ENCODE results near the gene DNAJB9.
"Not testable (repeated sequence)": the region's sequence is repeated elsewhere in the genome, so short reads cannot be mapped to it uniquely, and the experiment has no call there.

The DNAJB9 gene

GRCh38 chr7:108569381-108570145 lies at the start of gene DNAJB9, which contains the start of gene THAP5:
Gene DNAJB9, plus strand, starts transcription at chr7:108569874. Its CDS starts 1,853 bp downstream, at chr7:108571727.
Gene THAP5, minus strand, starts transcription at chr7:108569706. Its CDS starts 137 bp downstream, at chr7:108569569.
- peak; percentile 93 to 94 for ATAC-seq

DNA sequence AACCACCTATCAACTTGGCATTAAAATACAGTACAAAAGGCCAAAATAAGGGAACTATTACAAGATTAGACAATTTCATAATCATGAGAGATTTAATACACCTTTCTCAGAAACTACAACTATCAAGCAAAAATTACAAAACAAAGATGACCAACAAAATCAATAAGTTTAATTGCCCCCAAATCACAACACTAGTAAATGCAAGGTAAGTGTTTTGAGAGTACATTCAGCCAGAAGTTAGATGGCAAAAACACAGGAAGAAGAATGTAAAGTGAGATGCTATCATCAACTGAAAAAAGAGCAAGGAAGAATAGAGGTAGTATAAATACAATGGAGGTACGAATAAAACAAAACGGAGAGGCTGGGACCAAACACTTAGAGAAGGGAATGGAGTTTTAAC lies 46.9 kb upstream of the DNAJB9 start:
- no peak for ATAC-seq

DNA sequence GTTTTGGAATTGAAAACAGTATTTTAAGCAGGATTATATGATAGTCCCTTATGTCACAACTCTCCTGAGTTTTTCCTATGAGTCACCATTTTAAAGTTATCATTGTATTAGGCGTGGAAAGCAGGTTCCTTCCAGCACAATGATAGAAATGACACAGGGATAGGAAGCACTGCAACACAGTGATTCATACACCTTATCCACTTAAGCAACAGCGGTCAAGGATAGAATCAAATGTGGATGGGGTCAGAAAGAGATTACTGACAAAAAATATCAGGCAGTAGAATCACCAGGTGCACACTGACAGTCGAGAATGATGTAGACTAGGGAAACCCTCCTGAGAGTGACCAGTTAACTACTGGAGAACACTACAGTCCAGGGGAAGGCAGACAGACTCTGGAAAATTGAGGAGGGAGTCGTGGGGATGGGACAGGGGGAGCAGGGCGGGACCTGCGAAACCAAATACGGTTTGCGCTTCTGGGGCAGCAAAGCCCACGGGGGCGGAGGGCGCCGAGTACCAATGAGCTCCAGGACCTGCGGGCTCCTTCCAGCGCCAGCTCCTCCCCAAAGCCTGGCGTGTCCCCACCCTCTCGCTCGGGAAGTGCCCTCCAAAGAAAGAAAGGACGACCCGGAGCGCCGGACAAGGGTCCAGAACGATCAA lies 44.2 kb upstream of the DNAJB9 start:
- ATAC-seq: peak; percentile 11 to 25

- peak; percentile 94 for ATAC-seq
Observed at GRCh38 chr7:108525985-108526767, 43.5 kb upstream of the DNAJB9 start, which contains the start of gene PNPLA8. Gene PNPLA8, minus strand, starts transcription at chr7:108526135. Its CDS starts 10,644 bp downstream, at chr7:108515491.

DNA sequence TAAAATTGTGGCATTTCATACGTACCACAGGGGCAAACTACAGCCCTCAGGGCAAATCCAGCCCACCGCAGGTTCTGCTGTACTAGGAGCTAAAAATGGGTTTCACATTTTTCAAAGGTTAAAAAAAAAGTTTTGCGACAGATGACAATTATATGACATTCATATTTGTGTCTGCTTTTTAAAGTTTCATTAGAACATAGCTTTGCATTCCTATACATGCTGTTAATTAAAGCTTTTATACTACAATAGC lies 43.0 kb upstream of the DNAJB9 start:
- no peak for ATAC-seq

DNA sequence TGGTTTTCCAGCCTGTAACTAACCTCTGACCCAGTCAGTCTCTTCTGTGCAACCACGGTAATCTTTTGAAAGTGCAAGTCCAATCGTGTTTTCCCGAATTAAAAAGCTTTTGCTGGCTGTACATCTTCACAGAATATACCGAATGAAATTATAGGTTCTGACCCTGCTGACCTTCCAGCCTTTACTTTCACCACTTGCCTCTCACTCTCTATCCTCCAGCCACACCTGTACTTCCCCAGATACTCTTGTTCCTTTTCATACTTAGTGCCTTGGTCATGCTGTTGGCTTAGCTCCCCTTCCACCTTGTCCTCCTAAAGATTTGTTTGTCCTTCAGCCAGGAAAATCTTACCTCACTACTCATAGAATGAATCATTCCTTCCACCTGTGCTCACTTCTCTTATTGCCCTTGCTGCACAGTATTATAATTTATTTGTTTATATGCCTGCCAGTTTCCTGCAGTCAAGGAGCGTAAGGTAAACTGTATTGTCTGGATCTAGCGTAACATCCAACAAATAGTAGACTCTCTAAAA lies 41.4 kb upstream of the DNAJB9 start:
- no peak for ATAC-seq

DNA sequence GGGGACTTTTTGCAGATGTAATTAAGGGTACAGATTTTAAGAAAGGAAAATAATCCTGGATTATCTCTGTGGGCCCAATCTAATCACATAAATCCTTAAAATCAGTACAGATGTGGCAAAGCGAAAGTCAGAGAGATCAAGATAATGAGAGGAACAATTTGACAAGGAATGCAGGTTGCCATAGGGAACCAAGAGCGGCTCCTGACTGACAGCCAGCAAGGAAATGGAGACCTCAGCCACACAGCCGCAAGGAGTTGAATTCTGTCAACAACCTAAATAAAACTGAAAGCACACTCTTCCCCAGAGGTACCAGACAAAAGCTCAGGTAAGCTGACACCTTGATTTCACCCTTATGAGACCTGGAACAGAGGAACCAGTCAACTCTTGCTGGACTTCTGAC lies 40.3 kb upstream of the DNAJB9 start:
- ATAC-seq: no peak

DNA sequence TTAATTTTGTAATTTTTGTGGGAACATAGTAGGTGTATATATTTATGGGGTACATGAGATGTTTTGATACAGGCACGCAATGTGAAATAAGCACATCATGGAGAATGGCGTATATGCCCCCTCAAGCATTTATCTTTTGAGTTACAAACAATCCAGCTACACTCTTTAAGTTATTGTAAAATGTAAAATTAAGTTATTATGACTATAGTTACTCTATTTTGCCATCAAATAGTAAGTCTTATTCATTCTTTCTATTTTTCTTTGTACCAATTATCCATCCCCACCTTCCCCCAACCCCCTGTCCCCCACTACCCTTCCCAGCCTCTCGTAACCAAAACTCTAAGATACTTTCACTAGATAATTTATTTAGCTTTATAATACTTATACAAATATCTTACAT lies 36.0 kb upstream of the DNAJB9 start:
- ATAC-seq: no peak

DNA sequence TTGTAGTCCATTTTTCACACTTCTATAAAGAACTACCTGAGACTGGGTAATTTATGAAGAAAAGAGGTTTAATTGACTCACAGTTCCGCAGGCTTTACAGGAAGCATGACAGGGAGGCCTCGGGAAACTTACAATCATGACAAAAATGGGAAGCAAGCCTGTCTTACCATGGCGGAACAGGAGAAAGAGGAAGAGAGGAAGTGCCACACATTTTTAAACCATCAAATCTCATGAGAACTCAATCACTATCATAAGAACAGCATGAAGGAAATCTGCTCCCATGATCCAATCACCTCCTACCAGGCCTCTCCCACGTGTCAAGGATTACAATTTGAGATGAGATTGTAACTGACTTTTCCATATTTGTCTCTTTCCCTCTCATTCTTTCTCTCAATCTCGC lies 34.4 kb upstream of the DNAJB9 start:
- no peak for ATAC-seq

GRCh38 chr7:108535744-108536143 lies 33.9 kb upstream of the DNAJB9 start:
- ATAC-seq: no peak

GRCh38 chr7:108537229-108537628 lies 32.4 kb upstream of the DNAJB9 start:
- ATAC-seq: no peak

- ATAC-seq: not testable (repeated sequence)
Observed at GRCh38 chr7:108538236-108538635, 31.4 kb upstream of the DNAJB9 start.

- not testable (repeated sequence) for ATAC-seq
Observed at GRCh38 chr7:108538685-108539084, 31.0 kb upstream of the DNAJB9 start.

DNA sequence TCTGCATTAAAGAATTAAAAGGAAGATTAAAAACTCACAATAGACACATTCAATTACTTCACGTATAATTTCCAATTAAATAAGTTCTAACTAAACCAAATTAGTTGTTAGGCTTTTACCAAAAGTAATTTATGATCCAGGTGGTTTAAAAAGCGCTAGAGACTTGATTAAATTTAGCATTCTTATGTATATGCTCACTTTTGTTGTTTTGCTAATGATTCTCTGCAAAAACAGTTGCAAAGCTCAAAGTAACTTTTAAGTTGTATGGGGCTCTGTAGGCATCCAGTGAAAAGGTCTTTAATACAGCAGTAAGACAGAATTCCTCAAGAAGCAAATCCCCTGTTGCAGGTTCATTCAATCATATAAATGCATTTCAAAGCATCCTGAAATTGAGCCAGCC lies 28.2 kb upstream of the DNAJB9 start:
- ATAC-seq: no peak

GRCh38 chr7:108548141-108548896 lies 21.4 kb upstream of the DNAJB9 start:
- ATAC-seq: not testable (repeated sequence)

- not testable (repeated sequence) for ATAC-seq
Observed at GRCh38 chr7:108556665-108557064, 13.0 kb upstream of the DNAJB9 start.

DNA sequence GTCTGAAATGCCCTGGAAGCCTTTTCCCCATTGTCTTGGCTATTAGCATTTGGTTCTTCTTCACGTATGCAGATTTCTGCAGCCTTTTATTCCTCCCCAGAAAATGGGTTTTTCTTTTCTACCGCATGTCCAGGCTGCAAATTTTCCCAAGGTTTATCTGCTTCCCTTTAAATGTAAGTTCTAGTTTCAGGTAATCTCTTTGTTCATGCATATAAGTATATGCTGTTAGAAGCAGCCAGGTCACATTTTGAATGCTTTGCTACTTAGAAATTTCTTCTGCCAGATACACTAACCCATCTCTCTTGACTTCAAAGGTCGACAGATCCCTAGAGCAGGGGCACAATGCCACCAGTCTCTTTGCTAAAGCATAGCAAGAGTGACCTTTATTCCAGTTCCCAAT lies 12.5 kb upstream of the DNAJB9 start:
- ATAC-seq: no peak

- ATAC-seq: no peak
Observed at GRCh38 chr7:108557617-108558016, 12.1 kb upstream of the DNAJB9 start.

DNA sequence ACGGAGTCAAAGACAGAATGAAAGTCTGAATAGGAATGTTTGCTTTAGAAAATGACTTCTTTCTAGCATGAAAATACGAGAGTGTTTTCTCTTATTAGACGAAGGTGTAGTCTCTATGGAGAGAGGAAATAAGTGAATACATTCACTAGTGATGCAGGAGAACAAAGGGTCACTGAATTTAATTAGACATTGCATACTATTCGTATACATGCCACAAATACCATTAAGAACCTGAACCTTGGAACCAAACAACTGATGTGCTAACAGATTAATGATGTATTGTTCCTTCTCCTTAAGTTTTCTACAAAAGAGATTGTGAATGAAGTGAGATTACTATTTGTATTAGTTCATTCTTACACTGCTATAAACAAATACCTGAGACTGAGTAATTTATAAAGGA lies 10.4 kb upstream of the DNAJB9 start:
- ATAC-seq: no peak

DNA sequence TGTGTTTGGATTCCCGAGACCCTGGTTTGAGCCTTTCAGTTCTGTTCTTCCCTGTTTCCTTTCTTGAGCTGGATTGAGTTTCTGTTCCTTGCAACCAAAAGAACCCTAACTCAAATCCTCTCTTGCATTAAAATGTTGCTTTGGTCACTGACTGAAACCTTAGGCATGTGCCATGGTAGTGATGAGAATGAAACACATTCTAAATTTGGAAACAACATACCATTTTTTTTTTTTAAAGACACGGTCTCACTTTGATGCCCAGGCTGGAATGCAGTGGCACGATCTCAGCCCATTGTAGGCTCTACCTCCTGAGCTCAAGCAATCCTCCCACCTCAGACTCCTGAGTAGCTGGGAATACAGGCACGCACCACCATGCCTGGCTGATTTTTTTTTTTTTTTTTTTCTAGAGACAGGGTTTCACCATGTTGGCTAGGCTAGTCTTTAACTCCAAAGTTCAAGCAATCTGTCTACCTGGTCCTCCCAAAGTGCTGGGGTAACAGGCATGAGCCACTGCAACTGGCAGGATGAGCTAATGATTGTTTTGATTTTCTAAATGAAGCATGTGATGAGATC lies 8.5 kb upstream of the DNAJB9 start:
- ATAC-seq: no peak

- no peak for ATAC-seq
Observed at GRCh38 chr7:108565987-108566386, 3.7 kb upstream of the DNAJB9 start.

GRCh38 chr7:108568801-108569380 lies 783 bp upstream of the DNAJB9 start:
- peak in 1 of 2 donors; percentile 4 for ATAC-seq
